IPS-15b (cell line): ENCODE measurements around the gene SOST.

ENCODE experiments used
- H3K27me3 ChIP-seq: one replicate; pipeline ENCODE4 v1.6.1; 2013; ENCODE audit warnings: low read length; ENCODE audit not compliant: control insufficient read depth, insufficient read depth
- H3K36me3 ChIP-seq: one replicate; pipeline ENCODE4 v1.6.1; 2013; ENCODE audit warnings: low read length; ENCODE audit not compliant: control insufficient read depth, insufficient read depth
- H3K4me1 ChIP-seq: one replicate; pipeline ENCODE4 v1.6.1; 2013; ENCODE audit warnings: mild to moderate bottlenecking, low read length; ENCODE audit not compliant: control insufficient read depth, insufficient read depth
- H3K4me3 ChIP-seq: one replicate; pipeline ENCODE4 v1.5.1; 2013; ENCODE audit warnings: low read depth, low read length
- H3K9ac ChIP-seq: one replicate; pipeline ENCODE4 v1.6.1; 2013; ENCODE audit warnings: low read depth, mild to moderate bottlenecking, low read length
- H3K9me3 ChIP-seq: one replicate; pipeline ENCODE4 v1.6.1; 2013; ENCODE audit warnings: mild to moderate bottlenecking, low read length; ENCODE audit not compliant: control insufficient read depth, insufficient read depth

Gene SOST

DNA sequence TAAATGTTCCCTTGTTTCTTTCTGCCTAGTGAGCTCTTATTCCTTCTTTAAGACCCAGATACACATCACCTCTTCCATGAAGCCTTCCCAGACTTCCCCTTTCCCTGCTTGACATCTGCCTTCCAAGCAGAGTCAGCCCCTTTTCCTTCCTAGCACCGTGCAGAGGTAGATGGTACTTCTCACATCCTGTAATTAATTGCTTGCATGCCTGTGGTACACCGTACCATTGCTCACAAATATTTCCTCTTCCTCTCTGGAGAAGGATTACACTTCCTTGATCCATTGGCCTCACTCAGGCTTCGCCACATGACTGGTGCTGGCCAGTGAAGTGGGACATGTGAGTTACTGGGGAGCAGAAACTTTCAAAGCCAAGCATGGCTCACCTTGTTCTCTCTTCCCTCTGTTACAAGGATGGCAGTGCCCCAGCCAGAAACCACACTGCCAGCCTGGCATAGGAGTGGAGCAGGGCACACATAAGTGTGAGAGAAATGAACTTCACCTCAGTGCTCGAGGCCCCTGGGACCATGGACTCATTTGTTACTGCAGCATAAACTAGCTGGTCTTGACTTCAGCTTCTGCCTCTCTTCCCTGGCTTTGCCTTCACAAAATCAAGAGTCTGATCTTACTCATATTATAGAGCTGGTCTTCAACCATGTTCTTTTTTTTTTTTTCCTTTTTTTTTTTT is 44.0 kb downstream of the SOST start:
- H3K27me3 ChIP-seq = peaks cover 44% of the 10 kb centered on the region
- peaks cover 5% of the 10 kb centered on the region for H3K4me1 ChIP-seq
- H3K9ac ChIP-seq = no peak overlapping the region
- H3K36me3 ChIP-seq = no peaks in the 10 kb centered on the region
- no peaks in the 10 kb centered on the region for H3K9me3 ChIP-seq
- no peak overlapping the region for H3K4me3 ChIP-seq

DNA sequence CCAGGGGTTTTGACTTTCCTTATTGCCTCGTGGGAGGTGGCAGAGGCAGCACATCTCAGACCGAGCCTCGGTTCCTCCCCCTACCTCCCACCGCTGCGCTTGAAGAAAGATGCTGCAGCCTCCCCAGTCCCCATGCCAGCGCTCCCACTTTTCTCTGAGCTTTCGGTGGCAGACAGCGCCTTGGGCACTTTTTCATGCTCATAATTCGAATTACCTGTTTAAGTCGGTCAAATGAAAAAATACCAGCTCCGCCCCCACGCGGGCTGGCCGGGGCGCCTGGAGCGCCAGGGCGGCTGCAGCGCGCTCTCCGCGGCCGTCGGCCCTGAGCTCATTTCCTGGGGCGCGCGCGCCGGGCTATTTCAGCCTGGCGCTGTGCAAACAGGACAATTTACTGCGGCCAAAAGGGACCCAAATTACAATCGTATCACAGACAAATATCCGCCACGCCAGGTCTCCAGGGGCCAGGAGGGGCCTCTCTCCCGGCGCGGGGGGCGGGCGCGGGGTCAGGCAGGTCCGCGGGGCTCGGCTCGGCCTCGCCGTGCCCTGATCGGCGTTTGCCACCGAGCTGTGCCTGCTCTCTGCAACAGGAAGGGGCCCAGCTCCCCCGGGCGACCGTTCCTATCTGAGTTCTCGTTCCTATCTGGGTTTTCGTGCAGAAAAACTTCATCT is 45.0 kb downstream of the SOST start:
- Histone ChIP-seq H3K4me1 (peaks cover 5% of the 10 kb centered on the region), H3K27me3 (peaks cover 44% of the 10 kb centered on the region), H3K9me3 (no peaks in the 10 kb centered on the region), H3K36me3 (no peaks in the 10 kb centered on the region), H3K4me3 (peak overlapping the region; percentile 61), H3K9ac (no peak overlapping the region)

DNA sequence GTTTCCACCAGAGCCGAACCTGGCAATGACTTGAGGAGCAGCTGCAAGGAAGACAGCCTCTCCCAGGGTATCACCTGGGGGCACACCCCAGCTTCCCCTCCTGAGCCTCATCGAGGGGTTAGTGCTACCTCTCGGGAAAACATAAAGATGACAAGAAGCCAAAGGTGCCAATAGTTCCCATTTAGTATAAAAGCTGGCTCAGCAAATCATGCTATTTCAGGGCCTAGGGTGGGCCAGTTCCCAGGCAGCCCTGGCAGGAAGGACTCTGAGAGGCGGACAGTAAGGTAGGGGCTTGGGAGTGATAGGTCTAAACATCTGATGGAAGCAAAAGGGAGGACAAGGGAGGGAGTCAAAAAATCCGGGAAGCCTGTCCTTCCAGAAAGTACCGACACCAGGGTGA is 46.2 kb downstream of the SOST start:
- H3K9me3 ChIP-seq = no peaks in the 10 kb centered on the region
- H3K36me3 ChIP-seq = no peaks in the 10 kb centered on the region
- no peak overlapping the region for H3K9ac ChIP-seq

DNA sequence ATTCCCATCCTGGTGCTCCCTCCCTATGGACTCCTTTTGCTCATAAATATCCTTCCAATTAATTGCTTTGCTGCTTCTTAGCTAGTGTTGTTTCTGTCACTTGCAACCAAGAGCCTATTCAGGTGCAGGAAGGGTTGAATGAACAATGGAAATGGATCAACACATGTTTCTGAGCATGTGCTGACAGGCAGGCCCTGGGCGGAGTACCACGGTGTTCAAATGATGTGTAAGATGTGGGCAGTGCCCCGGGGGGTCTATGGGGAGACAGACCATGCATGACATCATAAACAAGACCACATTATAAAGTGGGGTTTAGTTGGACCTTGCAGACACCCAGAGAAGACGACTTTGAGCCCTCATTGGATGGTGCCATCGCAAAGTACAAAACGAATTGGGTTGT is 48.5 kb downstream of the SOST start:
- Histone ChIP-seq H3K4me1 (no peaks in the 10 kb centered on the region), H3K9me3 (no peaks in the 10 kb centered on the region), H3K4me3 (no peak overlapping the region), H3K27me3 (peaks cover 38% of the 10 kb centered on the region), H3K9ac (no peak overlapping the region), H3K36me3 (no peaks in the 10 kb centered on the region)

More for the DNA sequence above, 46.2 kb downstream of the SOST start:
- Histone ChIP-seq H3K27me3 (peaks cover 44% of the 10 kb centered on the region), H3K4me3 (no peak overlapping the region), H3K4me1 (no peaks in the 10 kb centered on the region)

DNA sequence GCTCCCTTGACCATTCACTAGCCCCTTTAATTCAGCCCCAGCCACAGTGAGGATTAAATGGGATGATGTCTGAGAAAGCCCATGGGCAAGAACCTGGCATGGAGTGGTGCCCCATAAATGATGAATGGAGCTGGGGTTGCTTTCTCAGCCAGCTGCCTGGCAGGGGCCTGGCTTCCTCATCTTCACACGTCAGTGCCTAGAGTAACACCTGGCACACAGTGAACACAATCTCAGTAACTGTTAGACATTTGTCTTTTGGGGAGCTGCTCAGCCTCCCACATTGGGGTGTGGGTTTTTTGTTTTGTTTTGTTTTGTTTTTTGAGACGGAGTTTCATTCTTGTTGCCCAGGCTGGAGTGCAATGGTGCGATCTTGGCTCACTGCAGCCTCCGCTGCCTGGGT is 49.4 kb downstream of the SOST start:
- Histone ChIP-seq H3K4me1 (no peaks in the 10 kb centered on the region), H3K9me3 (no peaks in the 10 kb centered on the region), H3K4me3 (no peak overlapping the region), H3K36me3 (no peaks in the 10 kb centered on the region), H3K9ac (no peak overlapping the region), H3K27me3 (peaks cover 29% of the 10 kb centered on the region)

DNA sequence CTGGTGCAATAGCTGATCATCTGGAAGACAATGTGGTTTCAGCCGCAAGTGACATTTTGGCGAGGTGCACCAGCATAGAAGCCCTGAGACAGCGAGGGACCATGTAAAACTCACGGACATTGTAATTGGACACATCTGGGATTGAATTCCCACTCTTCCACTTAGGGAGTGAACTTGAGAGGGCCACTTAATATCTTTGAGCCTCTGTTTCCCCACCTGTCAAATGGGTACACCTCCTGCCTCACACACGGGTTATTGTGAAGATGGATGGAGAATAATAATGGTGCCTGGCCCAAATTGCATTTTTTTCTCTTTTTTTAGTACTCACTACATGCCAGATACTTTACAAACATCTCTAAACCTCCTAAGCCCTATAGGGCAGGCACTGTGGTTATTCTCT is 51.4 kb downstream of the SOST start:
- Histone ChIP-seq H3K9ac (no peak overlapping the region), H3K4me1 (peaks cover 3% of the 10 kb centered on the region), H3K27me3 (peaks cover 11% of the 10 kb centered on the region), H3K9me3 (no peaks in the 10 kb centered on the region), H3K36me3 (no peaks in the 10 kb centered on the region), H3K4me3 (no peak overlapping the region)

DNA sequence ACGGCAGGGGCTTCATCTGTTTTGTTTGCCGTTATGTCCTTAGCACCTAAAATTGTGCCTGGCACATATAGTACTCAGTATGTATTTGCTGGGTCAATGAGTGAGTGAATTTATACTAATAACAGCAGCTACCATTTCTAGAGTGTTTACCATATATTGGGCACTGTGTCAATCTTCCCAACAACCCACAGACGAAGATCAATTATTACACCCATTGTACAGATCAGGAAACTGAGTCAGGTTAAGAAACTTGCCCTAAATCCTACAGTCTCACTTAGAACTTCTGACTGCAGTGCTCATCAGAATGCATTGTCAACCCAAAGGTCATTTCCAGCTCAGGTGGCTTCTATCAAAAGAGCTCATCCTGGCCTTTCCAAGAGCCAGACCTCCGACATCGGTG is 52.4 kb downstream of the SOST start:
- no peak overlapping the region for H3K4me3 ChIP-seq
- no peaks in the 10 kb centered on the region for H3K36me3 ChIP-seq
- no peaks in the 10 kb centered on the region for H3K9me3 ChIP-seq
- peaks cover 6% of the 10 kb centered on the region for H3K27me3 ChIP-seq
- H3K9ac ChIP-seq = no peak overlapping the region
- peaks cover 4% of the 10 kb centered on the region for H3K4me1 ChIP-seq
